IPS-15b (cell line): Measurements from ENCODE around the gene ITGB8.

Experiments
- H3K27me3 ChIP-seq: one replicate; pipeline ENCODE4 v1.6.1; 2013; ENCODE audit warnings: low read length; ENCODE audit not compliant: control insufficient read depth, insufficient read depth
- H3K36me3 ChIP-seq: one replicate; pipeline ENCODE4 v1.6.1; 2013; ENCODE audit warnings: low read length; ENCODE audit not compliant: control insufficient read depth, insufficient read depth
- H3K4me1 ChIP-seq: one replicate; pipeline ENCODE4 v1.6.1; 2013; ENCODE audit warnings: mild to moderate bottlenecking, low read length; ENCODE audit not compliant: control insufficient read depth, insufficient read depth
- H3K4me3 ChIP-seq: one replicate; pipeline ENCODE4 v1.5.1; 2013; ENCODE audit warnings: low read depth, low read length
- H3K9ac ChIP-seq: one replicate; pipeline ENCODE4 v1.6.1; 2013; ENCODE audit warnings: low read depth, mild to moderate bottlenecking, low read length
- H3K9me3 ChIP-seq: one replicate; pipeline ENCODE4 v1.6.1; 2013; ENCODE audit warnings: mild to moderate bottlenecking, low read length; ENCODE audit not compliant: control insufficient read depth, insufficient read depth

ITGB8 gene

DNA sequence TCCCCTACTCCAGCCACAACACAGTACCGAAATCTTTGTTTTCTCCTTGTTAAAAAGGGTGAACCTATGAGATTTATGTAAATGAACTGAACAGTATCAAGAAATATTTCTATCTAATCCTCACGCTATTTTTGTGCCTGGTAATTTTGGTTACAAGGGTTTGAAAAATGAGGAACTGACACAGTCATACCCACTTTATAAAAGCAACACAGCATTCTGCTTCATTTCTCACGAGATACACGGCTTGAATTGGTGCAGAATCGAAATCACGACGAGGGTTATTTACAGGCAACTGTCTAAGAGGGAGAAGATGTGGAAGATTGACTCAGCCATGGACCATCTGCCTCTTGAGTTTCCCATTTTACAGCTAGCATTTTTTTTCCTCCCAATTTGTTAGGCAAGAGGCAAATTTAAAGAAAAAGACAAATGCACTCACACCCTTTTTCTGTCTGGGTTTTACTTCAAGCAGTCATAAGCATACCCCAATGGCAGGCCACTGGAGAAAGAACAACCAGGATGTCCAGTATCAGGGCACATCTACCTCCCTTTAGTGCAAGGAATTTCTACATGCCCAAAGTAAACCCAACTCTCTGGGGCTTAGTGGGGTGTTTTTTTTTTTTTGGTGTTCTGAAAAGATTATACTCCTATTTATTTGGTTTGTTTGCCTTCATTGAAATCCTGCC, 108.1 kb downstream of the ITGB8 start:
- Histone ChIP-seq H3K27me3 (no peaks in the 10 kb centered on the region), H3K9me3 (no peaks in the 10 kb centered on the region), H3K36me3 (no peaks in the 10 kb centered on the region), H3K4me1 (peaks cover 3% of the 10 kb centered on the region), H3K9ac (no peak overlapping the region), H3K4me3 (no peak overlapping the region)

DNA sequence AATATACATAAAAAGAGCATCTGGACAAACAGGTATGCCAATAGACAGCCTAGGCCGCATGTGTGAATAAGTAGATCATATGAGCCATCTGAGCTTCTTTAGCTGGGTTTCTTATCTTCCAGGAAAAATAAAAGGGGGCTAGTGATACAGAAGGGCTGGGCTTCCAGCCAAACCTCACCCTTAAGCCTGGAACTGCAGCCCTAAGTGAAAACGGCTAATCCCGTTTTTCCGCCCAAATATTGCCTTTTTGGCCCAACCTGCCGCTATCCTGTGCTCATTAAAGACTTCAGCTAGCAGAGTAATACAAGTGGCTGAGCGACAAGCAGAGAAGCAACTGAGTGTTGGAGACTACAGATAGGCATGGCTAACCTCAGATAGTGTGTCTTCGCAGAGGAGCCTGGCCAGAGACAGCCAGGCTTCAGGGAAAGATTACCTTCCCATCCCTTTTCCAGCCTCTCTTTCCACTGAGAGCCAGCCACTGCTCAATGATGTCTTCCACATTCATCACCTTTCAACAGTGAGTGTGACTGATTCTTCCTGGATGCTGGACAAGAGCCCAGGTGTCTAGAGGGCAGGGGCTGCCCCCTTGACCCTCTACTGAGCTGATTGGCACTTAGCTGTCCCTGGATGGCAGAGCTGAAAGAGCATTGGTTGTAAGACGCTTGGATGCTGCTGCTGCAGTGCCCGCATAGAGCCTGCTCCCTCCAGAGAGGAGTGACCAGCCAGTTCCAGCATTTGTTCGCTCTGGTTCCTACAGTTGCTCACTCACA, 108.9 kb downstream of the ITGB8 start:
- Histone ChIP-seq H3K36me3 (no peaks in the 10 kb centered on the region), H3K4me3 (no peak overlapping the region), H3K4me1 (peaks cover 3% of the 10 kb centered on the region), H3K9me3 (no peaks in the 10 kb centered on the region), H3K9ac (no peak overlapping the region), H3K27me3 (no peaks in the 10 kb centered on the region)

DNA sequence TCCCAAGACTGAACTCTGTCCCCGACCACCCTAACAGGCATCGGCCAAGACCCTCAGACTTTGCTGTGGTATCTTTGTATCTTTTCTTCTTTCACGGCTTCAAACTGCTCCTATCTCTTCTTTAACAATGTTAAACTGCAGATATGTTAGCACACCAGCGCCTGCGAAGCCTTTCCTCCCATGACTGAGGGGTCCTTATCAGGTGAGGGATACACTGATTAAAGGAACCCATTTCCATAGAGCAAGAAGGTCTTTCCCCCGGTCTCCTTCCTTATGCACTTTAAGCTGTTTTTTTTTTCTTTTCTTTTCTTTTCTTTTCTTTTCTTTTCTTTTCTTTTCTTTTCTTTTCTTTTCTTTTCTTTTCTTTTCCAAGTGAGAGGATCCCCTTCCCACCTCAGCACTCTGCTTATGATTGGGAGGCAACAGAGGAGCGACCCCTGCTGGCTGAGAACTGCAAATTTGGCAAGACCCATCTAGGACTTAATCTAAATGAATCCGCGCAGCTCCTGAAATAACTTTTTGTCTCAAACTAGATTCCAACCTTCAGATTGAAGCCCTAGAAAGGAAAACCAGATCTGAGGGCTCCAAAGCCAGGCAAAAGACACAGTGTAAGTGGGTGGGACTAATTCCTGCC, 109.9 kb downstream of the ITGB8 start:
- Histone ChIP-seq H3K9me3 (no peaks in the 10 kb centered on the region), H3K9ac (no peak overlapping the region), H3K4me3 (no peak overlapping the region), H3K4me1 (peaks cover 3% of the 10 kb centered on the region), H3K27me3 (no peaks in the 10 kb centered on the region), H3K36me3 (no peaks in the 10 kb centered on the region)

DNA sequence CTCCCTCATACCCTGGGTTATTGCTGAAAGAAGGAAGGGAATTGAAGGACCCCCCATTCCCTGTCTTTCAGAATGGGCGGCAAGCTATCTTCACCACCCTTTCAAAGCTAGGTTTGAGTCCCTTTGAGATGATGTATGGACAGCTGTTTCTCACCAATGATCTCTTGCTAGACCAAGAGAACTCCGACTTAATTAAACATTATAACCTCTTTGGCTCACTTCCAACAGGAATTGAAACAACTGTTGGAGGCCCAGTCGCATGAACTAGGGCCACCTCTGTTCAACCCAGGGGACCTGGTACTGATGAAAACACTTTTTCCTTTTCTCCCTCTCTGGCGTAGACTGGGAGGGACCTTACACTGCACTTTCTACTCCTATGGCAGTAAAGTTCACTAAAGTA, 110.6 kb downstream of the ITGB8 start:
- Histone ChIP-seq H3K9ac (no peak overlapping the region), H3K4me3 (no peak overlapping the region)

DNA sequence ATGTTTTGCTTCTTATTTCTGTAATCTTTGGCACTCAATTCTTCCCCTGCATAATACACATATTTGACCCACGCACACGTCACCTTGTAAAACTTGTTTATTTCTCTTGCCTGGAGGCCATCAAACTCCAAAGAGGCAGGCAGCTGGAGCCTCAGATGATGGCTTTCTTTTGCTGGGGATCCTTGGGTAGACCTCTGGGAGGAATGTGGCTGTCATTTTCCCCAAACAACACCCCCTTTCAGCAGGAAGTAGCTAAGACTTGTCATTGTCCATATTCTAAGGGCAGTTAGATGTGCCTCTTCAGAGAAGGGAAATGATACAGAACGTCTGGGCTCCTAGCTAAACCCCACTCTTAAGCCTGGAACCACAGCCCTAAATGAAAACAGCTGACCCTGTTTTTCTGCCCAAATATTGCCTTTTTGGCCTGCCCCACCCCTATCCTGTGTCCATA, 111.3 kb downstream of the ITGB8 start:
- no peak overlapping the region for H3K9ac ChIP-seq

More for the DNA sequence above, 110.6 kb downstream of the ITGB8 start:
- Histone ChIP-seq H3K4me1 (peaks cover 3% of the 10 kb centered on the region), H3K9me3 (no peaks in the 10 kb centered on the region), H3K27me3 (no peaks in the 10 kb centered on the region), H3K36me3 (no peaks in the 10 kb centered on the region)

DNA sequence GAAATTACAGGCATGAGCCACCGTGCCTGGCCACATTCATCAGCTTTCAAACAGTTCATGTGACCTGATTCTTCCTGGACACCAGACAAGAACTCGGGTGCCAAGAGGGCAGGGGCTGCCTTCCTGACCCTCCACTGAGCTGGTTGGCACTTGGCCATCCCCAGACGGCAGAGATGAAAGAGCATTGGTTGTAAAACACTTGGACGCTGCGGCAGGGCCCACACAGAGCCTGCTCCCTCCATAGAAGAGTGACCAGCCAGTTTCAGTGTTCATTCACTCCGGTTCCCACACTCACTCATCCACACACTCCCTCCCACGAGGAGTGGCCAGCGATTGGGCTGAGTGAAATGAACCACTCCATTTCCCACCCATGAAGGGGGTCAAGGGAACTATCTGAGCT, 112.3 kb downstream of the ITGB8 start:
- Histone ChIP-seq H3K27me3 (no peaks in the 10 kb centered on the region), H3K9ac (no peak overlapping the region), H3K4me3 (no peak overlapping the region), H3K36me3 (no peaks in the 10 kb centered on the region), H3K4me1 (peaks cover 3% of the 10 kb centered on the region), H3K9me3 (no peaks in the 10 kb centered on the region)

More for the DNA sequence above, 111.3 kb downstream of the ITGB8 start:
- no peaks in the 10 kb centered on the region for H3K9me3 ChIP-seq
- H3K4me3 ChIP-seq = no peak overlapping the region
- peaks cover 3% of the 10 kb centered on the region for H3K4me1 ChIP-seq
- H3K27me3 ChIP-seq = no peaks in the 10 kb centered on the region
- no peaks in the 10 kb centered on the region for H3K36me3 ChIP-seq

DNA sequence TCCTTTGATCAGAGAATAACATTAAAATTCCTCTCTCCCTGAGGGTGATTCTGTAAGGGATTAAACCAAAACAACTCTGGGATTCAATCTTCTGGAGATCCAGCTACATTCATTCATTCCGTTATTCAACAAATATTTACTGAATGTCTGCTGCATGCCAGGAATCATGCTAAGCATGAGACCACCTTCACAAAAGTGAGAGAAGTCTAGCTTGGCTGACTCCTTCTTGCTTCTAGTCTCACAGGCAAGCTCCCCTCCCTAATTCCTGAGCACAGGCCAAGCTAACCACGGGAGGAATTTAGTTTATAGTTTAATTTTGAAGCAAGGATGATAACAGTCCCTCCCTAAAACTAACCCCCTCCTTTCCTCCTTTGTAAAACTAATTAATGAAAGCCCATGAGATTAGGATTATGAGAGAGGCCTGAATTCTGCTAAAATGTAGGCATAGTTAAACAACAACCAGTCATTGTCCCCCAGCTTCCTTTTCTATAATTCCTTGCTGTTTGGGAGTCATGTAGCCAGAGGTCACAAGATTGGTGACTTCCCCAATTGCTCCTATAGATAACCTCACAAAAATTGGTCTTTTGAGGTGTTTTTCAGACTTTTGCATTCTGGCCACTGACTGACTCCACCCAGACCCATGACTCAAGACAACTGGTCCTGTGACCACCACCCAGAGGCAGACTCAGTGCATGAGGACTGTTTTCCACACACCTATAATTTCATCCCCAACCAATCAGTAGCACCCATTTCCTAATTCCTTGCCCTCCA, 113.5 kb downstream of the ITGB8 start:
- Histone ChIP-seq H3K36me3 (no peaks in the 10 kb centered on the region), H3K4me1 (peaks cover 3% of the 10 kb centered on the region), H3K27me3 (no peaks in the 10 kb centered on the region), H3K4me3 (no peak overlapping the region), H3K9ac (no peak overlapping the region), H3K9me3 (no peaks in the 10 kb centered on the region)

DNA sequence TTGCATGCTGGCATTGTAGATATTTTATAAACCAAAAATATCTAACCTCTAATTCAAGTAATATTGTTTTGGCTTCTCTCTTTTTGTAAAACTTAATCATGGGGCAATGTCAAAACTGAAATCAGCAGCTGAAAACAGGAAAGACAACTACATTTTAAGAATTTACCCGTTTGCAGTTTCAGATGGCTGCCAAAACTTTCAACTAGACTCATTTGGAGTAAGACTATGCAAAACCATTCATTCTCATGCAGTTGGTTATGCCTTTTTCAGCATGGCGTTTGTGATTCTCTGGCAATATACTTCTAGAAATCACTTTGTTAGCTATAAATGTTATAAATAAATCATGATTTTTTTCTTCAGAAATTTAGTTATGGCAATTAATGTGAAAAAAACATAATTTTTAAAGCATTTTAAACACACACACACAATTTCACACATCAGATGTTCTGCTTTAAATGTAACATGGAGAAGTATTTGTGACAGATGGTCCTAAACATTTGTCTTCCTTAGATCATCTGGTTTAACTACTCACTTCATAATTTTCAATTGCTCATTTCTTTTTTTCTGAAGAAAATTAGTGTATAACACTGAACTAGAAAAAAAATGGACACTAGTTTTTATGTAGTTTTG, 116.4 kb downstream of the ITGB8 start:
- Histone ChIP-seq H3K9ac (no peak overlapping the region), H3K27me3 (no peaks in the 10 kb centered on the region), H3K36me3 (no peaks in the 10 kb centered on the region), H3K4me1 (peaks cover 3% of the 10 kb centered on the region), H3K4me3 (no peak overlapping the region), H3K9me3 (no peaks in the 10 kb centered on the region)

DNA sequence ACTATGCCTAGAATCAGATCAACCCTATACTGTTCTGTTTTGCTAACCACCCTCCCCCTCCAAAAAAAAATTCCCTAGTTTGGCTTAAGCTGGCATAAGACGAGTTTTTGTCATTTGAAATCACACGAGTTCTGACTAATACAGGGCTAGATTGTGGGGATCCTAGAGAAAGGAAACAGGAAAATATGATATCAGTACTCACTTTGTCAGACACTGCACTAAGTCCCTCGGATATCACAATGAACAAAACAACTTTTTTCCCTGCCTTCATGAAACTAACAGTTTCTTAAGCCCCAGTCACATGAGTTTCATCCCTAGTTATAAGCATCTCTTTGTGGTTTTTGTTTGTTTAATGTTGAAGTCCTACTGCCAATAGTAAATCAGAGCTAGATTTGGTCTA, 118.5 kb downstream of the ITGB8 start:
- Histone ChIP-seq H3K4me1 (no peaks in the 10 kb centered on the region), H3K9me3 (no peaks in the 10 kb centered on the region), H3K27me3 (no peaks in the 10 kb centered on the region), H3K9ac (no peak overlapping the region), H3K4me3 (no peak overlapping the region), H3K36me3 (no peaks in the 10 kb centered on the region)

DNA sequence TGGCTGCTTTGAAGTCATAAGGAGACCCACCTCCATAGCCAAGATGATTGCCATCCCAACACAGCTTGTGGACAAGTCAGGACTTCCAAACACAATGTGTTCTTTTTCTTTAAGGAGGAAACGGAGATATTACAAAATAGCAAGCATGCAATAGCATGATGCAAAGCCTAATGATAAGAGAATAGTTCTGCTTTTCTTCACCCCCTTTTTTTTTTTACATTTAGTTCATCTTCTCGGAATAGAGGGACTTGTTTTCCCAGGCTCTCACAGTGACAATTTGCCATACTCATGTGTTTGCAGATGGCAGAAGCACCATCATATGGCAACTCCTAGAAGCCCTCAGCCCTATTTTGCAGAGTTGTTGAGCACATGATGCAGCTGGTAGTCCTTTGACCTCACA, 119.8 kb downstream of the ITGB8 start:
- Histone ChIP-seq H3K36me3 (no peaks in the 10 kb centered on the region), H3K9me3 (no peaks in the 10 kb centered on the region), H3K27me3 (no peaks in the 10 kb centered on the region), H3K9ac (no peak overlapping the region), H3K4me1 (no peaks in the 10 kb centered on the region), H3K4me3 (no peak overlapping the region)

DNA sequence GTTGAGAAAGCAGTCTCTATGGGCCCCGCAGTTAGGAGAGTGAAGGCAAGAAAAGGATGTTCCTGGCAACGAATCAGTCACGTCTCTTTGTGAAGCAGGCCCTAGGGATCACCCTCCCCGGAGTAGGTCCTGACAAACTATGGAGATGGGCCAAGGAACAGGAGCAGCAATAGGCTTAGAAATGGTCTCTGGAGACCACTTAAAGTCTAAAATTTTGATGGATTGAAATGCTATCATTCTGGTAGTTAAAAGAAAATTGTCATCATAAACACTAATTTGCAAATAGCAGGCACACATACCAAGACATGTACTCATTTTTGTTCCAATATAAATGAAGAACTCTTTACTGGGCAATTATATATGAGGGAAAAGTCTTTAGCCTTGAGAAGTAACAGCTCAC, 123.5 kb downstream of the ITGB8 start:
- Histone ChIP-seq H3K4me1 (no peaks in the 10 kb centered on the region), H3K9ac (no peak overlapping the region), H3K36me3 (no peaks in the 10 kb centered on the region), H3K27me3 (no peaks in the 10 kb centered on the region), H3K4me3 (no peak overlapping the region), H3K9me3 (no peaks in the 10 kb centered on the region)
